NCI-H2196 (cell line): Measurements from ENCODE around the gene KCNH1.
A peak's percentile ranks its signal among the peaks of the same experiment; 100 is the strongest.

Source experiments
- DNase-seq: peaks from one replicate; lab custom pipeline; 2025; ENCODE audit not compliant: unreplicated experiment; lab: John Stamatoyannopoulos, UW

KCNH1 gene

DNA sequence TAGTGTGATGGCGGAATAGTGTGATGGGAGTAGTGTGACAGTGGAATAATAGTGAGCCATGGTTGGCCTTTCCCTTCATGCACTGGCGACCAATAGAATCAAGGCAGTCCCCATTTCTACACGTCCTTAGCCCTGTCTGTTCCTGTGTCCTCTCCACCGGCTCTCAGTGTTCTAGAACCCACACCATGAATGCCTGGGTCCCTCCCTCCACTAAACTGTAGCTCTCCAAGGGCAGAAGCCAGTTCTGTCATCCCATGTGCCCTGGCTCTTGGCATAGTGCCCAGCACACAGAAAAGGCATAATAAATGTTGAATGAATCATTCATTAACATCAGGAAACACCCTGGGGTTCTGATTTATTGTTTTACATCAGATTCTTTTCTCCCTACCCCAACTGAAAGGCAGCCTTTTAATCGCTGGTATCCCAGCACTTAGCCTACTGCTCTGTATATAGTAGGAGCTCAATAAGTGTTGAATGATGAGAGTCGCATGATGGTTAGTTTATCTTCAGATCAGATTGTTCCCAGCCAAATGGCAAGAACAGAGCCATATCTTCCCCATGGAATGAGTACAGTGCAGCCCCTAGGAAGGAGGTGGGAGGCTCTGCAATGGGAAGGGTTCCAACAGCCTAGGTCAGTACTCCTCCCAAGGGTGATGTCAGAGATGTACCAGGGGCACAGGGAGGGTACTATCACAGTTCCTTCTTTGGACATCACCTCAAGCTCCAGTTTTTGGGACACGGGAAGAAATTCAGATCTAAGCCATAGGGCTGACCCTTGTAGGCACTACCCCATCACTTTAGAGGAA lies 479.6 kb downstream of the KCNH1 start:
- no peak for DNase-seq

DNA sequence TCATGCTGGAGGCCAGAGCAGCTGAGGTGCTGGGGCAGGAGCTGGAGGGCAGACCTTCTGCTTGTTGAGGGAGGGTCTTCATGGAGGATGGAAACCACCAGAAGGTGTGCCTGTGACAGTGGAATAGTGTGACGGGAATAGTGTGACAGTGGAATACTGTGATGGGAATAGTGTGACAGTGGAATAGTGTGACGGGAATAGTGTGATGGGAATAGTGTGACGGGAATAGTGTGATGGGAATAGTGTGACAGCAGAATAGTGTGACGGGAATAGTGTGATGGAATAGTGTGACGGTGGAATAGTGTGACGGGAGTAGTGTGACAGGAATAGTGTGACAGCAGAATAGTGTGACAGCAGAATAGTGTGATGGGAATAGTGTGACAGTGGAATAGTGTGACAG lies 480.2 kb downstream of the KCNH1 start:
- DNase-seq, result no peak

GRCh38 chr1:210652329-210652954 lies 481.5 kb downstream of the KCNH1 start:
- DNase-seq, result no peak

DNA sequence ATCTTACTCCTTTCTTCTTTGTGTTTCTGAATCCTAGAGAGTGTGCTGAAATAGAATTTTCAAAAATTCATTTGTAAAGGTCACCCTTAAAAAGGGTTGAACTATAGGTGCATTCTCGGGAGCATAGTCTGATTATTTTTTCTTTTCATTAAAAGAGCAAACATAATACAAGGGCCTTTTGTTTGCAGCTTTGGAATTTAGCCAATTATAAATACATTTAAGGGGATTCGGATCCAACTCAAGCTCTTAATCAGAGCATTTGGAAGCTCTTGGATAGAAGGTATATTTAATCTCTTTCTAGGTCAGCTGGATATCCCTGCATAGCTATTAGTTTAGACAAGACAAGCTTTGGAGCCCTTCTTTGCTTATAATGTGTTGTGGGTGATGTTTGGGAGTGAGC lies 483.5 kb downstream of the KCNH1 start:
- DNase-seq, result no peak

DNA sequence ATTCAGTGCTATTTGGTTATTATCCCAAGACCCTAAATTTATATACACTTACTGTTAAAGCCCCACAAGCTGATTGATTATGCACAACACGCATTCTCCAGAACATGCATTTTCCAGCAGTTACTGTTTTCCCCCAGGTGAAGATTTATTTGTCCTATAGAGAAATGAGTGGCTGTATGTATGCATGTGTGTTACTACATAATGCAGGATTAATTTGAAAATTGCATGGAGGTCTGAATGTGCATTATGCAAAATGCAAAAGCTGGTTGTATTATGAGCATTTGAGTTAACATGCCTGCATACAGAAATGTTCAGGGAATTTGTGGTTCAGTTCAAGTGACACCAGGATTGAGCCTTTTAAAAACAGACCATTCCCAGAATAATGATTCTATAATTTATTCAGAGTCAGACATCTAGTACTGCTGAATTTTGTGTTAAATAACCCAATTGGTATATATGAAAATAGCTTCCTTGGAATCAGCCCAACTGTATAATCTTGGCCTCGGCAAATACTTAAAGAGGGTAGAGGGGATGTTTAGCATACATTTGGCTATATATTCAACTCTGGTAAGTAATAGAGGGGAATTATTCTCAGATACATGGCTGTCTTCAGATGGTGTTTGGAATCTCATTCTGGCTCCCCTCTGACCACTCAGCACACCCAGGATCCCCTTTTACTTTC lies 485.2 kb downstream of the KCNH1 start:
- DNase-seq, result no peak

- DNase-seq, result no peak
Observed at GRCh38 chr1:210647406-210648333, 486.3 kb downstream of the KCNH1 start.

DNA sequence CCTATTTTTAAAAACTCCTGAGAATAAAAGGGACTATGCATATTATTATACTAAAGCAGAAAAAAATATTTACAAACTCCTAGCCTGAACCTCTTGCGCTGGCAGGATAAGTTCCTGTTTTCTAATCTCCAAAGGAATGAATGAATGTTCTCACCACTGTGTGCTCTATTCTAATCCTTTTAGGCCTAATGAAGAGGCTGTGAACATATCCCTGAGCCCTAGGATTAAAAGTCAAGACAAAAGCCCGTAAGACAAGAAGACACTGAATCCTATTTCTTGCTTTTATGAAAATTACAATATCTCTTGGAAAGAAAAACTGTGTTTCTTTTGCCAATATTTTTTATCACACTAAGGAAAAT lies 487.7 kb downstream of the KCNH1 start:
- no peak for DNase-seq

- DNase-seq, result no peak
Observed at GRCh38 chr1:210645582-210646257, 488.2 kb downstream of the KCNH1 start.

GRCh38 chr1:210641582-210641981 lies 492.4 kb downstream of the KCNH1 start:
- DNase-seq, result no peak

GRCh38 chr1:210635108-210635507 lies 498.8 kb downstream of the KCNH1 start:
- peak; percentile 15 for DNase-seq

DNA sequence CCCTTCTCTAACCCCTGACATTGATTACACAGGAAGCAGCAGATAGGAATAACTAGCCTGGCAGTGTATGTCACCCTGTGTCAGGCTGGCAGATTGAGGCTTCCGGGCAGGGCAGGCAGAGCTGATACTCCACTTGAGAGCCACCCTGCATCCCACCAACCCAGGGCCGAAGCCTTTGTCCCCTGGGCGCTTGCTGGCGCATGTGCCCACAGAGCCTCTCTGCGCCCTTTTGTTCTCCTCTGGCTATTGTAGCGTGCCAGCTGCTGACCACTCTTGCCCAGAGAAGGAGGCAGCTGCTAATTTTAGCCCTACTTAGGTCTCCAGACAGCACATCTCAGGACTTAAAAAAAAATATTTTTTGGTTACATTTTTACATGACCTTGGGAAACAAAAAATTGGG lies 500.3 kb downstream of the KCNH1 start:
- DNase-seq, result peak; percentile 34

DNA sequence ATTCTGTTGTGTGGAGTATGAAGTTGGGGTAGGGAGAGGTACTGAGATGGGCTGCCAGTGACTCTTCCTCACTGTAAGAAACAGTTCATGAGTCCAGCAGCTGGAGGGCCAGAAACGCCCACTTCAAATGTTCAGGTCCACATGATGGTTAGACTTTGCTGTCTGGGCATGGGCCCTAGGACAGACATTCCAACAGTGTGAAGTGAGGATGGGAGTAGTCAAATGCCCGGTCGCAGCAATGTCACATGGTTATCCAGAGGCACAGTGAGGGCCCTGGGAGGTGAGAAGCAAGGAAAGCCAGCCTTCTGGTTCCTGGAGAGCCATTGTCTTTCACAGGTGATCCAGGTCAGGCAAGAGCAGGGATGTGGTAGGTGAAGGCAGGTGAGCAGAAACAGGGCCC lies 500.8 kb downstream of the KCNH1 start:
- no peak for DNase-seq

- no peak for DNase-seq
Observed at GRCh38 chr1:210631399-210631798, 502.5 kb downstream of the KCNH1 start.

DNA sequence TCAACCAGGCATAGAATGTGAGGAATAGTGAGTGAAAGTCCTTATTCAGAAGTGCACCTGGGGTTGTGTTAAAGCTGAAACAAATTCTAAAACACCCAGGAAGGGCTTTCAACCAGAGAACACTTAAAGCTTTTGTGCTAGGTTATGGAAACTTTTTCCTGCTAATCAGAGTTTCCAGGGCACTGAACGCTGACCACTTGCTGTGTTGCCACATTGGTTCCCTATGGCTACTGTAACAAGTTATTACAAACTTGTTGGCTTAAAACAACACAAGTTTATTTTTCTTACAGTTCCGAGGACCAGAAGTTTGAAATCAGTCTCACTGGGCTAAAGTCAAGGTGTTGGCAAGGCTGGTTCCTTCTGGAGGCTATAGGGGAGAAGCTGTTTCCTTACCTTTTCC lies 504.7 kb downstream of the KCNH1 start:
- DNase-seq, result no peak

DNA sequence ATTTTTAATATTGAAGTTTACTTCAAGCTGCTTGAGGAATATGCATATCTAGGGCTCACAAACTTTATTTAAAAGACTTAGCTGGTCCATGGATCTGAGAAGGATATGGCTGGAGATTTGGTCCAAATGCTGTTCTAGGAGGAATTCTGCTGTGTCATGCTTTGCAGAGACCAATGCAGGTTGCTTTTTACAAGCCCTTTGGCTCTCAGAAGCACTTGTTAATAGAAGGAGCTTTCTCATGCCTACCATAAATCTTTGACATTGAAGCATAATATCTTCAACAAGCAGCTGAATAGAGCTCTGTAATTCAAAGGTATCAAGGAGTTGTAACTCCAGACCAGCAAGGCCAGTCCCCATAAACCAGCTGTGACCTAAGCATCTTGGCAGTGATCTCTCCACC lies 506.2 kb downstream of the KCNH1 start:
- peak; percentile 19 for DNase-seq
